ENCODE data around the gene OR5H2. TPM values are rescaled to one million over a fixed set of nuclear protein-coding genes. Genes with fewer than 3 reads are reported as not detected.
"Not testable (repeated sequence)": the region's sequence is repeated elsewhere in the genome, so short reads cannot be mapped to it uniquely, and the experiment has no call there.

The OR5H2 gene
- total and polyA plus RNA-seq, 2 donors from 2014 or later: not detected

DNA sequence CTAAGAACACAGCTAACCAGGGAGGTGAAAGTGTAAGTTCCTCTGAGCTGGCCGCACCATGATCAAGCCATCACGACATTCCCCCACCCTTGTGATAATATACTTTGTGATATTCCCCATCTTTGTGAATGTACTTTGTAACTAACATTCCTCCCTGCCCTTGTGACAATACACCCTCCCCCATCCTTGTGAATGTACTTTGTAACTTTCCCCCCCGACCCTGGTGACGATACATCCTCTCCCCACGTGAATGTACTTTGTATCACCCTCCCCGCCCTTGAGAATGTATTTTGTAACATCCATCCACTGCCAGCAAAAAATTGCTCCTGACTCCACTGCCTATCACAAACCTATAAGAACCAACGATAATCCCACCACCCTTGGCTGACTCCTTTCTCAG is 38.5 kb upstream of the OR5H2 start:
- intact Hi-C loops (cut with DNase I): no loop called here
- no peaks in the 10 kb centered on the region for H3K4me1 ChIP-seq (ENCODE audit: control insufficient read depth in 2 of 3, insufficient read depth in 2 of 3, low read depth in 1 of 3, low read length in 3 of 3)
- H3K4me3 ChIP-seq (ENCODE audit: low read length in 3 of 3): no peak overlapping the region
- no peaks in the 10 kb centered on the region for H3K27me3 ChIP-seq (ENCODE audit: control insufficient read depth, insufficient read depth, low read length)
- DNase-seq: no peak
- H3K9ac ChIP-seq (ENCODE audit: low read length in 3 of 3): no peak overlapping the region
- TF ChIP-seq, protein P1, sequence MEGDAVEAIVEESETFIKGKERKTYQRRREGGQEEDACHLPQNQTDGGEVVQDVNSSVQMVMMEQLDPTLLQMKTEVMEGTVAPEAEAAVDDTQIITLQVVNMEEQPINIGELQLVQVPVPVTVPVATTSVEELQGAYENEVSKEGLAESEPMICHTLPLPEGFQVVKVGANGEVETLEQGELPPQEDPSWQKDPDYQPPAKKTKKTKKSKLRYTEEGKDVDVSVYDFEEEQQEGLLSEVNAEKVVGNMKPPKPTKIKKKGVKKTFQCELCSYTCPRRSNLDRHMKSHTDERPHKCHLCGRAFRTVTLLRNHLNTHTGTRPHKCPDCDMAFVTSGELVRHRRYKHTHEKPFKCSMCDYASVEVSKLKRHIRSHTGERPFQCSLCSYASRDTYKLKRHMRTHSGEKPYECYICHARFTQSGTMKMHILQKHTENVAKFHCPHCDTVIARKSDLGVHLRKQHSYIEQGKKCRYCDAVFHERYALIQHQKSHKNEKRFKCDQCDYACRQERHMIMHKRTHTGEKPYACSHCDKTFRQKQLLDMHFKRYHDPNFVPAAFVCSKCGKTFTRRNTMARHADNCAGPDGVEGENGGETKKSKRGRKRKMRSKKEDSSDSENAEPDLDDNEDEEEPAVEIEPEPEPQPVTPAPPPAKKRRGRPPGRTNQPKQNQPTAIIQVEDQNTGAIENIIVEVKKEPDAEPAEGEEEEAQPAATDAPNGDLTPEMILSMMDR (IDR thresholded peaks at IDR 0.05; ENCODE audit: borderline replicate concordance, extremely low read depth, insufficient read depth): no peak
- H3K36me3 ChIP-seq (ENCODE audit: control insufficient read depth in 2 of 3, insufficient read depth in 3 of 3, low read length in 3 of 3): no peaks in the 10 kb centered on the region
- FAIRE-seq: no peak
- H3K27ac ChIP-seq (ENCODE audit: low read depth in 2 of 2, low read length in 2 of 2): no peak overlapping the region
- no peaks in the 10 kb centered on the region for H3K9me3 ChIP-seq (ENCODE audit: control insufficient read depth in 2 of 3, insufficient read depth in 1 of 3, low read length in 3 of 3)

DNA sequence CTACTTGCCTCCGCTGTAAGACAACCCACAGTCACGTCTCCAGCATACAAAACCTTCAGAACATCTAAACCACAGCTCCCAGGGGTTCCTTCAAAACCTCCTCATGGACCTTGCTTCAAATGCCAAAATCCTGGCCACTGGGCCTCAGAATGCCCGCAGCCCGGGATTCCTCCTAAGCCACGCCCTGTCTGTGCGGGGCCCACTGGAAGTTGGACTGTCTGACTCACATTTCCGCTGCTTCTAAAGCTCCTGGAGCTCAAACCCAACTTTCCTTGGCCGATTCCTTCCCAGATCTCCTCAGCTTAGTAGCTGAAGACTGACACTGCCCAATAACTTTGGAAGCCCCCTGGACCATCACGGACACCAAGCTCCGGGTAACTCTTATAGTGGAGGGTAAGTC is 36.2 kb upstream of the OR5H2 start:
- TF ChIP-seq, protein P1 (IDR thresholded peaks at IDR 0.05; ENCODE audit: borderline replicate concordance, extremely low read depth, insufficient read depth): no peak
- intact Hi-C loops (cut with DNase I): no loop called here
- H3K27ac ChIP-seq (ENCODE audit: low read depth in 2 of 2, low read length in 2 of 2): no peak overlapping the region
- H3K9ac ChIP-seq (ENCODE audit: low read length in 3 of 3): no peak overlapping the region
- no peak overlapping the region for H3K4me3 ChIP-seq (ENCODE audit: low read length in 3 of 3)
- FAIRE-seq (no peak), DNase-seq (no peak)
- H3K27me3 ChIP-seq (ENCODE audit: control insufficient read depth, insufficient read depth, low read length): no peaks in the 10 kb centered on the region
- H3K36me3 ChIP-seq (ENCODE audit: control insufficient read depth in 2 of 3, insufficient read depth in 3 of 3, low read length in 3 of 3): no peaks in the 10 kb centered on the region
- no peaks in the 10 kb centered on the region for H3K9me3 ChIP-seq (ENCODE audit: control insufficient read depth in 2 of 3, insufficient read depth in 1 of 3, low read length in 3 of 3)
- H3K4me1 ChIP-seq (ENCODE audit: control insufficient read depth in 2 of 3, insufficient read depth in 2 of 3, low read depth in 1 of 3, low read length in 3 of 3): no peaks in the 10 kb centered on the region

DNA sequence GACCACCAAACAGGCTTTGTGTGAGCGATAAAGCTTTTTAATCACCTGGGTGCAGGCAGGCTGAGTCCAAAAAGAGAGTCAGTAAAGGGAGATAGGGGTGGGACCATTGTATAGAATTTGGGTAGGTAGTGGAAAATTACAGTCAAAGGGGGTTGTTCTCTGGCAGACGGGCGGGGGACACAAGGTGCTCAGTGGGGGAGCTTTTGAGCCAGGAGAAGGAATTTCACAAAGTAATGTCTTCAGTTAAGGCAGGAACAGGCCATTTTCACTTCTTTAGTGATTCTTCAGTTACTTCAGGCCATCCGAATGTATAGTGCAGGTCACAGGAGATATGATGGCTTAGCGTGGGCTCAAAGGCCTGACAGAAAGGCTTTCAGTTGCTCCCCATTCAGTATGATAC is 26.3 kb upstream of the OR5H2 start:
- FAIRE-seq; H3K9ac ChIP-seq (ENCODE audit: low read length in 3 of 3); H3K4me1 ChIP-seq (ENCODE audit: control insufficient read depth in 2 of 3, insufficient read depth in 2 of 3, low read depth in 1 of 3, low read length in 3 of 3); H3K4me3 ChIP-seq (ENCODE audit: low read length in 3 of 3); DNase-seq; H3K27me3 ChIP-seq (ENCODE audit: control insufficient read depth, insufficient read depth, low read length); H3K36me3 ChIP-seq (ENCODE audit: control insufficient read depth in 2 of 3, insufficient read depth in 3 of 3, low read length in 3 of 3); H3K9me3 ChIP-seq (ENCODE audit: control insufficient read depth in 2 of 3, insufficient read depth in 1 of 3, low read length in 3 of 3); intact Hi-C loops (cut with DNase I); H3K27ac ChIP-seq (ENCODE audit: low read depth in 2 of 2, low read length in 2 of 2): not testable (repeated sequence)

DNA sequence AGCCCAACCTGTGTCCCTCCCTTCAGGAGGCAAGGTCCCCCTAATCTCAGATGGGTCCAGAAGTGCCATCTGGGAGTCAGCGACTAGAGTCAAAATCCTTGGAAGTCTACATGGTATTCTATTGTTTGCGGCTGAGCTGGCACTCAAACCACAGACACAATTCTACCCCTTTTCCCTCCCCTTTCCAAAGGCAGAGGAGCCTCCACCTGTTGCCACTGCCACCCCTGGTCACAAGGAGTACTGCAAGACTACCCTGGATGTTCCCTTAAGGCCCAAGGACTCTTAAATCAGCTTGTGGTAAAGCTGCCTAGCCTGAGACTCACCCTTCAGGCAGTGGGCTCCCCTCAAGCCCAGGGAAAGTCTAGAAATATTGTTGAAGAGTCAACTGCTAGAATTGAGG is 22.6 kb upstream of the OR5H2 start:
- FAIRE-seq: no peak
- Histone ChIP-seq H3K9ac (ENCODE audit: low read length in 3 of 3) (no peak overlapping the region), H3K36me3 (ENCODE audit: control insufficient read depth in 2 of 3, insufficient read depth in 3 of 3, low read length in 3 of 3) (no peaks in the 10 kb centered on the region), H3K4me3 (ENCODE audit: low read length in 3 of 3) (no peak overlapping the region), H3K27me3 (ENCODE audit: control insufficient read depth, insufficient read depth, low read length) (no peaks in the 10 kb centered on the region), H3K9me3 (ENCODE audit: control insufficient read depth in 2 of 3, insufficient read depth in 1 of 3, low read length in 3 of 3) (no peaks in the 10 kb centered on the region), H3K27ac (ENCODE audit: low read depth in 2 of 2, low read length in 2 of 2) (no peak overlapping the region), H3K4me1 (ENCODE audit: control insufficient read depth in 2 of 3, insufficient read depth in 2 of 3, low read depth in 1 of 3, low read length in 3 of 3) (no peaks in the 10 kb centered on the region)
- DNase-seq: no peak
- TF ChIP-seq, protein P1 (IDR thresholded peaks at IDR 0.05; ENCODE audit: borderline replicate concordance, extremely low read depth, insufficient read depth): no peak
- intact Hi-C loops (cut with DNase I): no loop called here

Measured in kidney (tissue), 14 donors.